Calu3 (cell line): Measurements from ENCODE around the gene LRRC25. TPM values are rescaled to one million over a fixed set of nuclear protein-coding genes. Genes with fewer than 3 reads are reported as not detected.

Experiments
- BruUV-seq: library from RNA; stranded (reverse); fragments of 400-500 nt; replicated peaks from 2 replicates; lab custom pipeline; 2021; lab: Mats Ljungman, UMichigan
- CTCF ChIA-PET: fragments of 300-600 bp; sonication (Branson Sonifier 250); formaldehyde crosslinking; loops from one replicate; lab custom pipeline; 2022; ENCODE audit warnings: antibody characterized with exemption; lab: Charles Lee
- DNase-seq: peaks from one replicate; pipeline ENCODE4 v3.0.0; 2022
- H3K27ac Mint-ChIP-seq: one replicate; pipeline ENCODE4 v1.8.0; 2022; ENCODE audit warnings: mixed read lengths; ENCODE audit not compliant: unreplicated experiment
- H3K27me3 Mint-ChIP-seq: one replicate; pipeline ENCODE4 v1.8.0; 2022; ENCODE audit warnings: mixed read lengths; ENCODE audit not compliant: unreplicated experiment
- H3K36me3 Mint-ChIP-seq: one replicate; pipeline ENCODE4 v1.8.0; 2022; ENCODE audit warnings: mild to moderate bottlenecking, moderate library complexity, mixed read lengths; ENCODE audit not compliant: insufficient read depth, unreplicated experiment
- H3K4me1 Mint-ChIP-seq: one replicate; pipeline ENCODE4 v1.8.0; 2022; ENCODE audit warnings: mild to moderate bottlenecking, low read depth, mixed read lengths; ENCODE audit not compliant: unreplicated experiment
- H3K4me3 Mint-ChIP-seq: one replicate; pipeline ENCODE4 v1.8.0; 2022; ENCODE audit warnings: mild to moderate bottlenecking, low read depth, moderate library complexity, mixed read lengths; ENCODE audit not compliant: unreplicated experiment
- H3K9me3 Mint-ChIP-seq: one replicate; pipeline ENCODE4 v1.8.0; 2022; ENCODE audit warnings: low read depth, mixed read lengths; ENCODE audit not compliant: unreplicated experiment
- CTCF ChIP-seq: fragments of 200-600 bp; IDR thresholded peaks from one replicate; pipeline ENCODE4 v1.8.0; 2022; ENCODE audit warnings: antibody characterized with exemption; ENCODE audit not compliant: unreplicated experiment
- intact Hi-C: fragments of 100-400 bp; cut with micrococcal nuclease; formaldehyde crosslinking; loops from one replicate; pipeline ENCODE4 v1.10.0; 2022; ENCODE audit not compliant: unreplicated experiment
- total RNA-seq: library from RNA; stranded (reverse); gene quantifications from 2 replicates; pipeline ENCODE4 v1.2.3, GENCODE V29; 2022

The LRRC25 gene
- total RNA-seq, 1 experiment from 2014 or later, result not detected

GRCh38 chr19:18441804-18442788 is 44.7 kb upstream of the LRRC25 start:
- H3K27ac Mint-ChIP-seq, result peak overlapping the region; percentile 22

GRCh38 chr19:18440936-18441803 is 43.7 kb upstream of the LRRC25 start:
- TF ChIP-seq CTCF, result no peak
- BruUV-seq, result no TSS peak
- H3K4me3 Mint-ChIP-seq, result no peak overlapping the region
- H3K27me3 Mint-ChIP-seq, result no peaks in the 10 kb centered on the region
- H3K27ac Mint-ChIP-seq, result no peak overlapping the region
- CTCF ChIA-PET, result no interaction called here
- peaks cover 55% of the 10 kb centered on the region for H3K36me3 Mint-ChIP-seq
- no peak for DNase-seq
- intact Hi-C loops, result no loop called here
- H3K4me1 Mint-ChIP-seq, result peaks cover 25% of the 10 kb centered on the region
- peaks cover 2% of the 10 kb centered on the region for H3K9me3 Mint-ChIP-seq

More at GRCh38 chr19:18441804-18442788, 44.7 kb upstream of the LRRC25 start:
- Mint-ChIP-seq H3K9me3 (peaks cover 2% of the 10 kb centered on the region), H3K36me3 (peaks cover 56% of the 10 kb centered on the region), H3K4me1 (peaks cover 25% of the 10 kb centered on the region), H3K27me3 (no peaks in the 10 kb centered on the region), H3K4me3 (no peak overlapping the region)
- no peak for TF ChIP-seq CTCF
- no TSS peak for BruUV-seq
- DNase-seq, result no peak
- intact Hi-C loops, result no loop called here
- CTCF ChIA-PET, result no interaction called here

- intact Hi-C loops, result no loop called here
- DNase-seq, result peak; percentile 49
- Mint-ChIP-seq H3K4me3 (no peak overlapping the region), H3K4me1 (peaks cover 25% of the 10 kb centered on the region), H3K9me3 (peaks cover 2% of the 10 kb centered on the region), H3K27ac (no peak overlapping the region), H3K36me3 (peaks cover 57% of the 10 kb centered on the region), H3K27me3 (no peaks in the 10 kb centered on the region)
- no TSS peak for BruUV-seq
- CTCF ChIA-PET, result interaction anchor here (0.7 kb wide), 1 partner anchor 368 kb away, joined by 3 read pairs; no protein-coding TSS in a partner anchor
- no peak for TF ChIP-seq CTCF
Measured at GRCh38 chr19:18440415-18440877, 43.0 kb upstream of the LRRC25 start.

GRCh38 chr19:18439910-18440237 is 42.5 kb upstream of the LRRC25 start:
- peaks cover 57% of the 10 kb centered on the region for H3K36me3 Mint-ChIP-seq
- peaks cover 25% of the 10 kb centered on the region for H3K4me1 Mint-ChIP-seq
- no peaks in the 10 kb centered on the region for H3K27me3 Mint-ChIP-seq
- no peak overlapping the region for H3K27ac Mint-ChIP-seq
- TF ChIP-seq CTCF, result no peak
- no TSS peak for BruUV-seq
- no peak for DNase-seq
- CTCF ChIA-PET, result interaction anchor here (0.7 kb wide), 1 partner anchor 368 kb away, joined by 3 read pairs; no protein-coding TSS in a partner anchor
- H3K4me3 Mint-ChIP-seq, result no peak overlapping the region
- peaks cover 2% of the 10 kb centered on the region for H3K9me3 Mint-ChIP-seq
- intact Hi-C loops, result no loop called here
